Stimulated activated CD4-positive, alpha-beta T cell treated with anti-CD3 and anti-CD28 coated beads, Interleukin-4, amount 100 ng/mL, for 1 hour (primary cell): ENCODE measurements around the gene ADAMTS2.

Source experiments
- DNase-seq: peaks from one replicate; pipeline ENCODE4 v3.0.0-alpha.2; 2020

Gene ADAMTS2

GRCh38 chr5:179170606-179171005, 174.7 kb downstream of the ADAMTS2 start:
- DNase-seq, result no peak

GRCh38 chr5:179169836-179170235, 175.4 kb downstream of the ADAMTS2 start:
- no peak for DNase-seq

GRCh38 chr5:179168664-179169063, 176.6 kb downstream of the ADAMTS2 start:
- no peak for DNase-seq

GRCh38 chr5:179167871-179168451, 177.3 kb downstream of the ADAMTS2 start:
- no peak for DNase-seq

GRCh38 chr5:179166886-179167841, 178.1 kb downstream of the ADAMTS2 start:
- DNase-seq, result peak; percentile 71

GRCh38 chr5:179166171-179166885, 178.9 kb downstream of the ADAMTS2 start:
- no peak for DNase-seq

- DNase-seq, result no peak
Observed at GRCh38 chr5:179165421-179166170, 179.7 kb downstream of the ADAMTS2 start.

GRCh38 chr5:179164331-179165311, 180.6 kb downstream of the ADAMTS2 start:
- no peak for DNase-seq

- DNase-seq, result no peak
Observed at GRCh38 chr5:179163236-179164155, 181.8 kb downstream of the ADAMTS2 start.

- DNase-seq, result no peak
Observed at GRCh38 chr5:179162351-179163235, 182.7 kb downstream of the ADAMTS2 start.

- no peak for DNase-seq
Observed at GRCh38 chr5:179161901-179162300, 183.4 kb downstream of the ADAMTS2 start.

- no peak for DNase-seq
Observed at GRCh38 chr5:179160584-179160983, 184.7 kb downstream of the ADAMTS2 start.

- no peak for DNase-seq
Observed at GRCh38 chr5:179158556-179158955, 186.7 kb downstream of the ADAMTS2 start.

- no peak for DNase-seq
Observed at GRCh38 chr5:179154991-179155955, 190.0 kb downstream of the ADAMTS2 start.

- DNase-seq, result no peak
Observed at GRCh38 chr5:179154346-179154990, 190.8 kb downstream of the ADAMTS2 start.

GRCh38 chr5:179153921-179154345, 191.3 kb downstream of the ADAMTS2 start:
- no peak for DNase-seq

GRCh38 chr5:179153341-179153901, 191.8 kb downstream of the ADAMTS2 start:
- DNase-seq, result no peak
